GM10266 (cell line): ENCODE data around the gene NBPF11.
"Not testable (repeated sequence)": the region's sequence is repeated elsewhere in the genome, so short reads cannot be mapped to it uniquely, and the experiment has no call there.

Experiments
- DNase-seq: peaks from one replicate; pipeline ENCODE4 v3.0.0; 2012; ENCODE audit errors: extremely low spot score
- TF ChIP-seq, protein P1 (sequence below): IDR thresholded peaks from 2 replicates; pipeline ENCODE4 v1.5.1; 2012; ENCODE audit warnings: mild to moderate bottlenecking, low read depth; ENCODE audit not compliant: control insufficient read depth, insufficient read depth; ENCODE audit errors: missing control alignments

The NBPF11 gene

DNA sequence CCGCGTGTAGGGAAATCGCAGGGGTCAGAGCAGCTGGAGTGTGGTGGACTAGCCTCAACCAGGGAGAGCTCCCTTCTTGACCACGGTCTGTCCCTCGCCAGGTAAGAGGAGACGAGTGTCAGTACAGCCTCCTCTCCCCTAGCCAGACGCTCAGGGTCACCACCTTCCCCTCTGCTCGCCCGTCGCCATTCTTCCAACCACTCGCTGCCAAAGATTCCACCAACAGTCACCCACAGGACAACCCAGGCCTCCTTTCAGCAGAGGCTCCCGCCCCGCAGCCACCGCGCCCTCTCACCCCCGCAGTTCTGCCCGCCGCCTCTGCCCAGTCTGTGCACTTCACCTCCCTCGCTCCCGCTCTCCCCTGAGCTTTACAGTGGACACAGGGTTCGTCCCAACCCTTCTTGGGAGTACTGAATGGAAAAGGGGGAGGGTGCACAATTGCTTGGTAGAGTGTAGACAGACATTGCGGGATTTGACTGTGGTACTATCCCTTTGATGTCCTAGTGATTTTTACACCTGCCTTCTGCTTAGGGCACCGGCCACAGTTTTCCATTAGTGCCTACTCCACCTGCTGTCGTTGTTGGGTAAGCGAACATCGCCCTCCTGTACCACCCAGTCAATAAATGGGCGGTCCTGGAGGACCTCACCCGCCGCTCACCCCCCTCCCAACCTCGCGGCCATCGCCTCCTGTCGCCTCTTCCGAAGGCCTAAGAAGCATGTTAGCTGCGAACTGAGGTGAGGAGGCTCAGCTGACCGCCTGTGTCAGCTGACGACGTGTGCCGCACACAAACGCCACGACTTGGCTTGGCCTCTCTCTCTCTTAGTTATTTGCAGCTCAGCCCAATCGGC is 9.2 kb upstream of the NBPF11 start:
- TF ChIP-seq, protein P1, sequence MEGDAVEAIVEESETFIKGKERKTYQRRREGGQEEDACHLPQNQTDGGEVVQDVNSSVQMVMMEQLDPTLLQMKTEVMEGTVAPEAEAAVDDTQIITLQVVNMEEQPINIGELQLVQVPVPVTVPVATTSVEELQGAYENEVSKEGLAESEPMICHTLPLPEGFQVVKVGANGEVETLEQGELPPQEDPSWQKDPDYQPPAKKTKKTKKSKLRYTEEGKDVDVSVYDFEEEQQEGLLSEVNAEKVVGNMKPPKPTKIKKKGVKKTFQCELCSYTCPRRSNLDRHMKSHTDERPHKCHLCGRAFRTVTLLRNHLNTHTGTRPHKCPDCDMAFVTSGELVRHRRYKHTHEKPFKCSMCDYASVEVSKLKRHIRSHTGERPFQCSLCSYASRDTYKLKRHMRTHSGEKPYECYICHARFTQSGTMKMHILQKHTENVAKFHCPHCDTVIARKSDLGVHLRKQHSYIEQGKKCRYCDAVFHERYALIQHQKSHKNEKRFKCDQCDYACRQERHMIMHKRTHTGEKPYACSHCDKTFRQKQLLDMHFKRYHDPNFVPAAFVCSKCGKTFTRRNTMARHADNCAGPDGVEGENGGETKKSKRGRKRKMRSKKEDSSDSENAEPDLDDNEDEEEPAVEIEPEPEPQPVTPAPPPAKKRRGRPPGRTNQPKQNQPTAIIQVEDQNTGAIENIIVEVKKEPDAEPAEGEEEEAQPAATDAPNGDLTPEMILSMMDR, result no peak
- no peak for DNase-seq

DNA sequence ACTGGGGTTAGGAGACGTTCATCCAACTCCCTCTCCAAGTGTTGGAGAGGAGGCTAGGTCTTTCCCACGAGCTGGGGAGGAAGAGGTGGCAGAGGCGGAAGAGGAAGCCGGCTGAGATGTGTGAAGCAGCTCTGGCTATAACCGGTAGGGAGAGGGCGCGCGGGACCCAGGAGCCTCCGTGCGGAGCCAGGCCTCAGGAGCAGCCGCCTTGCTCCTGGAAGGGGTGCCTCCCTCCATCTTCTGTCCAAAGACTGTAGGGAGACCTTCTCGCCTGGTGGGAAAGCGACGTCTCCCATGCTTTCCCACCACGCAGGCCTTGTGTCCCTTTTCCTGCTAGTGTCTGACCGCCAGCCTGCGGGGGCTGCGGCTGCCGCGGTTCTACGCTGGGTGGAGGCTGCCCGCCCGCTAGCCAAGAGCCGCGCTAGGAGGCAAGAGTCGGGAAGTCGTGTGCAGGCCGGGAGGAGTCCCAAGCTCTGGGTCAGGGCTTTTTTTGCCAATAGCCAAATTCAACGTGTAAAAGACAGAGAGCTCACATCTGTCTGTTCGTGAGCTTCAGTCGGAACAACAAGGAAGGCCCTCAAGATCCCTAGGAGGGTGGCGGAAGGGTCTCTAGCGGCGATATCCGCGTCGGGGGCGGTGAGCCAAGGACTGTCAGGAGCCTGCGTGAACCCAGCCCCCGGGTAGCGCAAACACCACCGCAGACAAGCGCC is 8.4 kb upstream of the NBPF11 start:
- TF ChIP-seq, protein P1, result no peak
- DNase-seq, result no peak

- TF ChIP-seq, protein P1, result no peak
- DNase-seq, result no peak
Measured at GRCh38 chr1:148160048-148160342, 7.9 kb upstream of the NBPF11 start.

- no peak for DNase-seq
Measured at GRCh38 chr1:148158341-148159003, 6.4 kb upstream of the NBPF11 start.

DNA sequence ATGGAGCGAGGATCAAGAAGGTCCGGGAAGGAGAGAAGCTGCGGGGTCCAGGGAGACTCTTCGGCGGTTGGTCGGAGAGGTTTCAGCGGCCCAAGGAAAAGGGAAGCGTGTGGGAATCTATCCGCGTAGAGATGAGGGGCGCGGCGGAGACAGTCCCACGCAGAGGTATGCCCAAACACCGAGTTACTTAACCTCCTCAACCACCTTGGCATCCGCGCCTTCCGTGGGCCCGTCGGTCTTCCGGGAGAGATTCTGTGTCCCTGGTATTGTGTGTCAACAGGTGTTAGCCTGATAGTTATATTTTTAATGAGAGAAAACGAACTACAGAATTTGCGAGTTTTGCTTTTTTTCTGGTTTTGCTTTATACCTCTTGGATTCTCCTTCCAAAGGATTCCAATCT is 5.7 kb upstream of the NBPF11 start:
- DNase-seq, result not testable (repeated sequence)

More at GRCh38 chr1:148158341-148159003, 6.4 kb upstream of the NBPF11 start:
- TF ChIP-seq, protein P1, result no peak

DNA sequence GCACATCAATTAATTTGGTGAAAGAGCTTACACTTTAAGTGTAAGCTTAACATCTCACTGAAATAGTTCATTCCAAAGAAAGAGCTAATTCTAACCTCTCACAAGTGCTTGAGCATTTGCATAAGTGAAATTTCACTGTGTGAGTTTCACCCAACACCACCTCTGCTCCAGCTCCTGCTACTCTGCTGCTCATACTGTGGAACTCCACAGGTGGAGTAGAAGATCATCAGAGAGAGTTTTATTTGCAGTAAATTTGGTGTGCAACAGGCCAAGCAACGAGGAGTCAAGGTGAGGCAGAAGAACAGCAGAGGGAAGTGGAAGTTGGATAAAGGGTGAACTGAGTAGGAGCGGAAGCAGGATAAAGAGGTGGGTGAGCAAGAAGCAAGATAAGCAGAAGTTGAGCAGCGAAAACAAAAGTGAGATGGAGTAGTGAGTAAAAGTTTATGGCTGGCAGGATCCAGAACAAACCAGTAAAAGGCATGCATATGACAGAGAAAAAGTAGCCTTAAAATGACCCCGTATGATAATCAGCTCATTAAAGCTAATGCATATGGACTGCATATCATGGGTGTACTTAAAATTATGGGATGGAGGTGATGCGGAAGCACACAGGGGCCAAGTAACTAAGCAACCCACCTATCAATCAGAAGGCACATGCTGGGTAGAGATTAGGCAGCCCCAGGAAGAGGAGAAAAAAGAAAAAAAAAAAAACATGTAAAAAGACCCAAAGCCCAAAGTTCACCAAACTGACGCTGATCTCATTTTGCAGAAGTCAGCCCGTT is 3.6 kb upstream of the NBPF11 start:
- not testable (repeated sequence) for DNase-seq

DNA sequence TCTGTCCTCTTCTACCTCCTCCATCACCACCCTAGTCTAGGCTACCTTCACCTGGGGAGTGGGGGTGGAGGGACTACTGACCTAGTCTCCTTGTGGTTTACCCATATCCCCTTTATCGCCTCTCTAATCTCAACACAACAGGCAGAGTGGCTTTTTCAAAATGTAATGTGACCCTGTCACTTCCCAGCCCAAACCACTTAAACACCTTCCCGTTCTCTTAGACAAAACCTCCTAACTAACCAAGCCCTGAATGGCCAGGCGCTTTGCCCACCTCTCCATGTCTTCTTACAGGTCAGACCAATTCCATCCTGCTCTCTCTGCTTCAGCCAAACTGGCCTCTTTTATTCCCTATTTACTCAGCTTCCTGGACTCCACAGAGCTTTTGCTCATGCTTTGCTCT is 714 bp upstream of the NBPF11 start:
- DNase-seq, result not testable (repeated sequence)

DNA sequence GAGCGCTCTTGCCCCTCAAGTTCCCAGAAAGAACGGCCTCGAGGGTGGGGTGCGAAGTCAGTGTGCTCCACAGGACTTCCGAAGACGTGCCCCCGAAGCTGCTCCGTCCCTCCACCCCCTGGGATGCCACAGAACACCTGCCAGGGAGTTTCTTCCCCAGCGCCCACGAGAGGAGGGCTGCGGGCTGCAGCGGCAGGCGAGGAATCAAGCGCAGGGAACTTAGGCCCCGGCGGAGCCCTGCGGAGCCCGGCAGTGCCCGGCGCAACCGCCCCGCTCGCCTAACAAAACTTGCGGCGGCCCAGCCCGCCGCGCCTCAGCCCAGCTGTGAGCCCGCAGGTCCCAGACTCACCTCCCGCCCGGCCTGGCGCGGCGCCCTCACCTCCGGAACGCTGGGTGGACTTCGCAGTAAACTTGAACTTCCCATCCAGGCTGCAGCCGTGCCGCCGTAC is 686 bp downstream of the NBPF11 start:
- not testable (repeated sequence) for DNase-seq

- DNase-seq, result not testable (repeated sequence)
Measured at GRCh38 chr1:148150945-148151344, 1.1 kb downstream of the NBPF11 start.

- DNase-seq, result not testable (repeated sequence)
Measured at GRCh38 chr1:148150014-148150413, 2.1 kb downstream of the NBPF11 start.

GRCh38 chr1:148149050-148149815 is 2.8 kb downstream of the NBPF11 start:
- DNase-seq, result not testable (repeated sequence)

DNA sequence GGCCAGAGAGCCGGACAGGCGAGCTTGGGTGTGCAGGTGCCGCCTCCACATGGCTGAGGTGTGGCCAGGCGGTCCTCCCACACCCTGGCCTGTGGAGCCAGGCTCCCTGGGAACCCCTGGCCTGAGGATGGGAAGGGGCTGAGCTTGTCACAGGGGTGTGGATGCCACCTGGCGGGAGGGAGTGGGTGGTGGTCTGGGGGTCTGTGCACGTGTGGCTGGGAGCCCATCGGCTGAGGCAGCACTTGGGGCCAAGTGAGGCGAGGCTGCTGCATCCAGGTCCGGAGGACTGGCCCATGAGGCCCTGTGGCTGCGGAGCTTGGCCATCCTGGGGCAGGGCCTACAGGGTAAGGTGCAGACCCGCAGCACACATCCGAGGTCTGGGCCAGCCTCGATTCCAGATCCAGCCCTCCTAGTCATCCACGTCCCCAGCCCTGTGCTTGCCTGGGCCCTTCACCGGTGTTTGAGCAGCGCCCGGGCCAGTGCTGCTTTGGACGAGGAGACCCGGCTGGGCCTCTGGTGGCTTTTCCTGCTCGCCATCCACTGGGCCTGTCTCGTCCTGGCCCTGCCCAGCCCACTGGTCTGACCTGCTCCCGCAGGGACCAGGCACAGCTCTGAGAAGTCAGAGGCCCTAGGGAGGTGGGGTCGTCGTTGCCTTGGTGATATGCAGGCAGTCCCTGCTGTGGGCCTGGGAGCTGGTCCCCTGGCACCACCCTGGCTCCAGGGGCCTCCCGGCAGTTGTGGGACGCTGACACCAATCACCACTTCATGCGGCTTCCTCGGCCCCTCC is 4.8 kb downstream of the NBPF11 start:
- DNase-seq, result peak; percentile 4
